Panc1 (cell line): Measurements from ENCODE around the gene INO80C. TPM values are rescaled to one million over a fixed set of nuclear protein-coding genes. Genes with fewer than 3 reads are reported as not detected.
A peak's percentile ranks its signal among the peaks of the same experiment; 100 is the strongest.

Experiments used
- ATAC-seq: fragments of 200-7000 bp; cut with Tn5 transposase; 2 replicates; pipeline ENCODE4 v1.9.1; 2020; ENCODE audit warnings: mild to moderate bottlenecking, moderate library complexity
- BruUV-seq: library from RNA; stranded (reverse); fragments of 400-500 nt; replicated peaks from 2 replicates; lab custom pipeline; 2021; lab: Mats Ljungman, UMichigan
- CTCF ChIA-PET: fragments of 300-600 bp; sonication (Branson Sonifier 250); formaldehyde crosslinking; loops from one replicate; lab custom pipeline; 2022; ENCODE audit warnings: antibody characterized with exemption; lab: Charles Lee
- POLR2A ChIA-PET: fragments of 300-600 bp; sonication (Branson Sonifier 250); formaldehyde crosslinking; loops from one replicate; lab custom pipeline; 2022; ENCODE audit warnings: antibody characterized with exemption; lab: Charles Lee
- DNase-seq: peaks from one replicate; pipeline ENCODE4 v3.0.0-alpha.2; 2010; ENCODE audit warnings: low read depth, low spot score
- H3K27ac ChIP-seq: 2 replicates; pipeline ENCODE4 v1.5.1; 2011; ENCODE audit warnings: mild to moderate bottlenecking, low read length, inconsistent platforms
- H3K27me3 ChIP-seq: fragments of 200-500 bp; sonication (Bioruptor generic); 2 replicates; pipeline ENCODE4 v1.6.0; 2014; ENCODE audit warnings: low read length, inconsistent platforms; ENCODE audit not compliant: control insufficient read depth, insufficient read depth
- H3K36me3 ChIP-seq: fragments of 200-500 bp; sonication (Bioruptor generic); 2 replicates; pipeline ENCODE4 v1.5.1; 2014; ENCODE audit warnings: inconsistent platforms, mild to moderate bottlenecking, low read length, moderate library complexity; ENCODE audit not compliant: control insufficient read depth, insufficient read depth
- H3K4me1 ChIP-seq: 2 replicates; pipeline ENCODE4 v1.5.1; 2011; ENCODE audit warnings: inconsistent platforms, mild to moderate bottlenecking, low read length, moderate library complexity; ENCODE audit not compliant: control insufficient read depth, insufficient read depth
- H3K4me3 ChIP-seq, 2 experiments: 2 replicates each; pipeline ENCODE4 v1.5.1; 2011 to 2012; ENCODE audit warnings: low read depth in 2 of 2, low read length in 2 of 2, mild to moderate bottlenecking in 2 of 2, inconsistent platforms in 1 of 2, moderate library complexity in 1 of 2
- H3K9me3 ChIP-seq: fragments of 200-500 bp; sonication (Bioruptor generic); 2 replicates; pipeline ENCODE4 v1.5.1; 2014; ENCODE audit warnings: low read depth, mild to moderate bottlenecking, inconsistent platforms, low read length, moderate library complexity; ENCODE audit not compliant: control insufficient read depth, insufficient read depth
- CTCF ChIP-seq: fragments of 450-650 bp; IDR thresholded peaks from 2 replicates; pipeline ENCODE4 v1.5.1; 2017; ENCODE audit warnings: mild to moderate bottlenecking
- POLR2AphosphoS5 ChIP-seq: IDR thresholded peaks from 2 replicates; pipeline ENCODE4 v1.6.1; 2012; ENCODE audit warnings: mild to moderate bottlenecking, low read depth, low read length, moderate library complexity
- REST ChIP-seq, 2 experiments: IDR thresholded peaks; 2 replicates each; pipeline ENCODE4 v1.6.1; 2011 to 2012; ENCODE audit warnings: low read depth in 2 of 2, control low read depth in 1 of 2, low read length in 1 of 2, mild to moderate bottlenecking in 1 of 2, moderate library complexity in 1 of 2; ENCODE audit not compliant: insufficient read depth in 1 of 2
- SIN3A ChIP-seq: IDR thresholded peaks from 2 replicates; pipeline ENCODE4 v1.6.1; 2012; ENCODE audit warnings: low read depth, mild to moderate bottlenecking, low read length, moderate library complexity, borderline replicate concordance; ENCODE audit not compliant: insufficient read depth
- TCF7L2 ChIP-seq: IDR thresholded peaks from 2 replicates; pipeline ENCODE4 v1.6.1; 2011; ENCODE audit warnings: mild to moderate bottlenecking, low read depth, low read length, inconsistent platforms
- in situ Hi-C: cut with HindIII; loops from 2 replicates; pipeline ENCODE4 v1.10.0; 2016; ENCODE audit warnings: low sequenced_read_pairs, low pct_unique_long_range_greater_than_20kb
- intact Hi-C: fragments of 100-400 bp; cut with micrococcal nuclease; formaldehyde crosslinking; loops from one replicate; pipeline ENCODE4 v1.10.0; 2022; ENCODE audit not compliant: unreplicated experiment
- total RNA-seq: library from RNA; stranded (reverse); gene quantifications from one replicate; pipeline ENCODE4 v1.2.1, GENCODE V29; 2021; ENCODE audit not compliant: unreplicated experiment

Gene INO80C
- total RNA-seq, 1 experiment from 2014 or later, result 25.8 TPM

GRCh38 chr18:35514752-35515459, 17.1 kb upstream of the INO80C start:
- DNase-seq (no peak), ATAC-seq (no peak)
- ChIA-PET CTCF (no interaction called here), POLR2A (no interaction called here)
- no peaks in the 10 kb centered on the region for H3K9me3 ChIP-seq
- no TSS peak for BruUV-seq
- in situ Hi-C loops (no loop called here), intact Hi-C loops (no loop called here)
- H3K36me3 ChIP-seq, result no peaks in the 10 kb centered on the region
- H3K27me3 ChIP-seq, result no peaks in the 10 kb centered on the region
- H3K4me1 ChIP-seq, result peaks cover 21% of the 10 kb centered on the region
- H3K27ac ChIP-seq, result peak overlapping the region; percentile 73; the same call in 1 of the 2 replicates
- TF ChIP-seq SIN3A (no peak), POLR2AphosphoS5 (no peak), TCF7L2 (no peak), CTCF (no peak), REST (IDR thresholded peaks at IDR 0.05; ENCODE audit: insufficient read depth in 1 of 2, low read depth in 2 of 2, low read length in 1 of 2) (no peak)
- H3K4me3 ChIP-seq, result no peak overlapping the region

- CTCF ChIA-PET, result no interaction called here
- Histone ChIP-seq H3K9me3 (no peaks in the 10 kb centered on the region), H3K27ac (peak overlapping the region; percentile 73), H3K27me3 (no peaks in the 10 kb centered on the region), H3K36me3 (no peaks in the 10 kb centered on the region), H3K4me3 (no peak overlapping the region), H3K4me1 (peaks cover 21% of the 10 kb centered on the region)
- no TSS peak for BruUV-seq
- ATAC-seq, result no peak
- POLR2A ChIA-PET, result no interaction called here
- intact Hi-C loops (no loop called here), in situ Hi-C loops (no loop called here)
- TF ChIP-seq CTCF (no peak), REST (IDR thresholded peaks at IDR 0.05; ENCODE audit: insufficient read depth in 1 of 2, low read depth in 2 of 2, low read length in 1 of 2) (no peak), SIN3A (no peak), TCF7L2 (no peak), POLR2AphosphoS5 (no peak)
- no peak for DNase-seq
Observed at GRCh38 chr18:35514283-35514682, 16.5 kb upstream of the INO80C start.
